GM15510 (cell line): ENCODE results near the gene ABTB2.

Experiments used
- POLR2A ChIP-seq: IDR thresholded peaks from 3 replicates; pipeline ENCODE4 v1.6.1; 2011; ENCODE audit warnings: borderline replicate concordance; ENCODE audit not compliant: insufficient read length; ENCODE audit errors: extremely low read depth

ABTB2 gene

DNA sequence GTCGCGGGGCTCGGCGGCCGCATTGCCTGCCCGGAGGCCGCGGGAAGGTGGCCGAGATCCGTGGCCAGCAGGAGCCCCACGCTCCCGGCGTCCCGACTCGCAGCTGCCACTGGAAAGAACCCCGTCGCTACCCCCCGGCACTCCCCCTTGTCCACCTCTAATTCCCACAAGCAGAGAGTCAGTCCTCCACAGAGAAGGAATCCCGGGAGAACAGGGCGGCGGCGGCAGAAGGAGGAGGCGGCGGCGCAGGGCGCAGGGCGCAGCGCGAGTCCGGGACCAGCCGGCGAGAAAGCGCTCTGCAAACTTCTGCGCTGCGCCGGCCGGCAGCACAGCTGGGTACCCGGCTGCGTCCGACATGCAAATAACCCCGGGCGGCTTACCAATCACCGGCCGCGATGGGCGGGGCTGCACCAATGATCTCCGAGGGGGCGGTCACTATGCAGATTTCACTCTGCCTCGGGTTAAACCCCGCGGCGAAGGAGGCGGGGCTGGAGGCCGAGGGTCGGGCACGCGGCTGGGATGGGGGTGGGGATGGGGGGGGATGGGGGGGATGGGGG, at the start of gene ABTB2:
ABTB2 (minus strand) TSS at position 310 of the 557 bp plus-strand sequence.
- TF ChIP-seq POLR2A: peak; percentile 97

GRCh38 chr11:34407121-34407813, 49.5 kb upstream of the ABTB2 start:
- no peak for TF ChIP-seq POLR2A

DNA sequence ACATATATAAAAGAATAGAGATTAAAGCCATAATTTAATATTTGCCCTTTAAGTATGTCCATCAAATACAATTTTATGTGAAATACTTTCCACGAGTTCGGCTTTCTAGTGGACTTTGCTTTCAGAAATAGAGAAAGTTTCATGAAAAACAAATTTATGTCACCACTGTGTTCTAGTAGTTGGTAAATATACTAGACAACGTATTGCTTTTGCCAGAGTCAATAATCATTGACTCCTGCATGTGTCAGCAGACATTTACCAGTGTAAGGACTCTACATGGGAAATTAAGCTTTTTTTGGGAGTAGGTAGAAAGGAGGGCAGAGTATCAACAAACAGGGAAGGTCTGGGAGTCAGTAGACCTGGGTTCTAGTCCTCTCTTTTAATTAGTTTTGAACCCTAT, 48.6 kb upstream of the ABTB2 start:
- TF ChIP-seq POLR2A: no peak

GRCh38 chr11:34405079-34405858, 47.5 kb upstream of the ABTB2 start:
- TF ChIP-seq POLR2A: no peak

GRCh38 chr11:34404280-34404679, 46.5 kb upstream of the ABTB2 start:
- no peak for TF ChIP-seq POLR2A

DNA sequence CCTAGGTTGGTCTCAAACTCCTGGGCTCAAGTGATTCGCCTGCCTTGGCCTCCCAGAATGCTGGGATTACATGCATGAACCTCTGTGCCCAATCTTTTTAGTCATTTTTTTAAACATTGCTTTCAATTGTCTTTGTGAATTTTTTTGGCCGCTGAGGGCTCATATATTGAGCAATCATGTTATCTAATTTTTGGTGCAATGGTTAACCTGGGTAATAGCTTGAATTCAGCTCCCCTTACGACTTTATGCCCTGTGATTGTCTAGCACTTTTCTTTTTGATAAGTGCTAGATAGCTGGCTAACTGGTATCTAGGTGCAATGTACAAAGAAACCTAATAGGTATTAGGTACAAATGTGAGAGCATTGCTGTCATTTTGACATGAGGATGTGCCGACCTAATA, 45.6 kb upstream of the ABTB2 start:
- no peak for TF ChIP-seq POLR2A

GRCh38 chr11:34397811-34398210, 40.0 kb upstream of the ABTB2 start:
- TF ChIP-seq POLR2A: no peak

DNA sequence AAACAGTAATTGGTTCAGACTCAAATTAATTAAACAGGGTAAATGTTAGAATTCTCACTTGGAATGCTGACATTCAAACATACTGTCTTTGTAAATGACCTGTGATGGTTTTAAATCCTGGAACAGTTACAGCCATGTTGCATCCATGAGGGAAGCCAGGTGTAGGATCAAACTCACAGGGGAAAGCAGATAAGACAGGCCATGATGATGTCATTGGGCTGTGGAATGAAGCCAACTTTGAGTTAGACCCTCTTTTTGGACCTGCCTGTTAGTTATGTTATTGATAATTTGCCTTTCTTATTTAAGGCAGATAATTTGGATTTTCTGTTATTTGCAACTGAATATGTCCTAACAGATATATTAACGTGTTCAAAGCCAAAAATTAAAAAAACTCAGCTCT, 39.3 kb upstream of the ABTB2 start:
- TF ChIP-seq POLR2A: no peak

GRCh38 chr11:34395916-34396550, 38.2 kb upstream of the ABTB2 start:
- no peak for TF ChIP-seq POLR2A

DNA sequence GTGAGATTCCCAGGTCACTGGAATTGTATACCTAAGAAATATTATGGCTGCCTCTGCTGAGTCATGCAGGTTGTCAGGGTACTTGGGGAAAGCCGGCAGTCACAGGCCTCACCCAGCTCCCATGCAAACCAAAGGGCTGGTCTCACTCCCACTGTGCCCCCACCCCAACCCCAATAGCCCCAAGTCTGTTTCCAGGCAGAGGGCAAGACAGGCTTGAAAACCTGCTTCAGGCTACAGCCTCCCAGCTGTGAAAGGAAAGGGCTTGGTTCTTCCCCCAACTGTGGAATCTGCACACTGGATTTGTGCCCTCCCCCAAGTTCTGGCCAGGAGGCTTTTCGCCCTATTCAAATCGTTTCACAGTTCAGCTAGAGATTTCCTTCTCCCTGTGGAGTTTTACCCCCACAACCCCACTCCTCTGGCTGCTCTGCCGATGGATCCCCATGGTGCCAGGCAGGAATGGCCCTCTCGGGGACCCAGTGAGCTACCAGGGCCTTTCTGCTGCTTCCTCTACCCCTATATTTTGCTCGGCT, 37.0 kb upstream of the ABTB2 start:
- no peak for TF ChIP-seq POLR2A

- no peak for TF ChIP-seq POLR2A
Observed at GRCh38 chr11:34387653-34388052, 29.8 kb upstream of the ABTB2 start.

GRCh38 chr11:34382532-34383276, 24.9 kb upstream of the ABTB2 start:
- no peak for TF ChIP-seq POLR2A

DNA sequence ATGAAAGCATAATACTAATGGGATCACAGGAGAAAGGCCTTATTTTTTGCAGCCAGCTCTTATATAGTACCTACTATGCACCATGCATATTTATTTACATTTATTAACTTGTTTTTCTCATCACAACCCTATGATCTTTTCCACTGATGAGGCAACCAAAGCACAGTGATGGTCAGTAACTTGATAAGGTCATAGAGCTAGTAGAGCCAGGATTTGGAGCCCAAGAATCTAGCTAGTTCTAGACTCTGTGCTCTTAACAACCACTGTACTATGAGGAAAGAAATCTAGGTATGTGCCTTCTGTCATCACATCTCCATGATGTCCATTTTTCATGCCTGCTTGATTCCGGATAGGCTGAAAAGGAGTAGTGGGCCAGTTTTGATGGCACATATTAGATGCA, 24.0 kb upstream of the ABTB2 start:
- no peak for TF ChIP-seq POLR2A

- no peak for TF ChIP-seq POLR2A
Observed at GRCh38 chr11:34380696-34381095, 22.9 kb upstream of the ABTB2 start.
